HG03520 (cell line): ENCODE results near the gene KPNA3.
"Not testable (repeated sequence)": the region's sequence is repeated elsewhere in the genome, so short reads cannot be mapped to it uniquely, and the experiment has no call there.

ENCODE experiments used
- ATAC-seq: cut with Tn5 transposase; IDR thresholded peaks from one replicate; pipeline ENCODE4 v1.9.1; 2021; ENCODE audit warnings: mild to moderate bottlenecking, moderate library complexity; ENCODE audit not compliant: unreplicated experiment

KPNA3 gene

DNA sequence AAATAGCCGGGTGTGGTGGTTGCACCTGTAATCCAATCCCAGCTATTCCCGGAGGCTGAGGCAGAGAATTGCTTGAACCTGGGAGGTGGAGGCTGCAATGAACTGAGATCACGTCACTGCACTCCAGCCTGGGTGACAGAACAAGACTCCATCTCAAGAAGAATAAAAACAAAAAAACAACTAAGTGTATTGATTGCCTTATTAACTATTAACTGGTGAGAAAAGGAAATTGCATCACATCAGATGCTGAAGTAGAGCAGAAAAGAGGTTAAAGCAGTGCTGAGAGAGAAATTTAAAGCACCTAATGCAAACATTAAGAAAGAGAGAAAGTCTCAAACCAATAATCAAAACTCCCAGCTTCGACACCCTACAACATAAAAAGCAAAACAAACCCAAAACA, 38.3 kb downstream of the KPNA3 start:
- ATAC-seq = no peak

DNA sequence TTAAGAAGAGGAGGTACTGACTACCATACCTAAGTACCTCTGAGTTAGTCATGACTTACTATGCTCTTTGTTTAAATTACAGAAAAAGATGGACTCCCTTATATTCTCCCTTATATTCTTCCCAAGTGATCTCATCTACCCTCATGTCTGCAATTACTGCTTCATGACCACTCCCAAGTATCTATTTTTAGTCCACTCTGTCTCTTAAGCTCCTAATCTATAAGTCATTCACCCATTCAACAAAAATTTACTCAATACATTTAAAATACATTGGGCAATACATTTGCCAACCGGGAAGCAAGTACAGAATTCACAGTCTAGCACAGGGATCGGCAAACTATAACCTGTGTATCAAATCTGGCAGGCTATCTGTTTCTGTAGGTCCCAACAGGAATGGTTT, 42.6 kb downstream of the KPNA3 start:
- ATAC-seq = no peak

DNA sequence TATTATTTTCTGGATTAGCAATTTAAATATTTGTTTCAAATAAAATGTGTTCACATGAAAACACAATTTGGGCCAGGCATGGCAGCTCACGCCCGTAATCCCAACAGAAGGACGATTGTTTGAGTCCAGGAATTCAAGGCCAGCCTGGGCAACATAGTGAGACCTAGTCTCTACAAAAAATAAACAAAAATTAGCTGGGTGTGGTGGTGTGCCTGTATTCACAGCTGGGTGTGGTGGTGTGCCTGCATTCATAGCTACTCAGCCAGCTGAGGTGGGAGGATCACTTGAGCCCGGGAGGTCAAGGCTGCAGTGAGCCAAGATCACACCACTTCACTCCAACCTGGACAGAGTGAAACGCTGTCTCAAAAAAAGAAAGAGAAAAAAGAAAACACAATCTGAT, 46.4 kb downstream of the KPNA3 start:
- ATAC-seq = no peak

GRCh38 chr13:49740870-49741269, 51.6 kb downstream of the KPNA3 start:
- ATAC-seq = no peak

GRCh38 chr13:49739498-49740187, 52.8 kb downstream of the KPNA3 start:
- ATAC-seq = no peak

DNA sequence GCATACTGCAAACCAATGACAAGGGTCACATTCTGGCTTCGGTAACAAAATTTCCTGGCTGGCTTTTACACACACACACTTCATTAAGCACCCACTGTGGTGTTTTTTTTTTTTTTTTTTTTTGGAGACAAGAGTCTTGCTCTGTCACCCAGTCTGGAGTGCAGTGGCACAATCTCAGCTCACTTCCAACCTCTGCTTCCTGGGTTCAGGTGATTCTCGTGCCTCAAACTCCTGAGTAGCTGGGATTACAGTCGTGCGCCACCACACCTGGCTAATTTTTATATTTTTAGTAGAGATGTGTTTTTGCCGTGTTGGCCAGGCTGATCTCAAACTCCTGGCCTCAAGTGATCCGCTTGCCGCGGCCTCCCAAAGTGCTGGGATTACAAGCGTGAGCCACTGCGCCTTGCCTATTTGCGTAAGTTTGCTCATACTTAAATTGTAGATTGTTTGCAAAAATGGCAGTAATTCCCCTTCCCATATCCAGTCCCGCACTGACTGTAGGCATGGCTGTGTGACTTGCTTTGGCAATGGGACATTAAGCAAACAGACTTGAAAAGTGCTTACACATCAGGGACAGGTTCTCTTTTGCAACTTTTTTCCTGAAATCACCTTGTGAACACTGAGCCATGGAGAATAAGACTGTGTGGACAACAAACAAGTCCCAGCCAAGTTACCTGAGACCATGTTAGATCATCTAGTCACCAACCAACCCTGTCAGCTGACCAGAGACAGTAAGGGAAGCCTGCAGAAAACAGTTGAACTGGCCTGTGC, 59.1 kb downstream of the KPNA3 start:
- ATAC-seq = no peak

- no peak for ATAC-seq
Observed at GRCh38 chr13:49731766-49732165, 60.7 kb downstream of the KPNA3 start.

- no peak for ATAC-seq
Observed at GRCh38 chr13:49716615-49717014, 75.9 kb downstream of the KPNA3 start.

DNA sequence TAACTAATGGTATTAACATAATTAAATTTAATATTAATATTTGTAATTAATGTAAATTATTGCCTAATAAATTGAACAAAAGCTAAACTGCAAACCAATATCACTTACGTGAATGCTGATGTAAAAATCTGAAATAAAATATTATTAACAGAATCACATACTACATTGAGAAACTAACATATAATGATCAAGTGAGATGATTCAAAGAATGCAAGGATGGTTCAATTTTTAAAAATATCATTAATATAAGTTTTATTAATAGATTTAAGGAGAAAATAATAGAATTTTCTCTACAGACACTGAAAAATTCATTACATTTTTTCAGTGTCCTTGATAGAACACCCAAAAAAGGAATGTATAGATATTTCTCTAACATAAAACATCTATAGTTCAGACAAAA, 77.7 kb downstream of the KPNA3 start:
- ATAC-seq = no peak

GRCh38 chr13:49711218-49711863, 81.1 kb downstream of the KPNA3 start:
- no peak for ATAC-seq

- ATAC-seq = not testable (repeated sequence)
Observed at GRCh38 chr13:49704264-49704663, 88.2 kb downstream of the KPNA3 start.

GRCh38 chr13:49701491-49701890, 91.0 kb downstream of the KPNA3 start:
- no peak for ATAC-seq

GRCh38 chr13:49697468-49697867, 95.0 kb downstream of the KPNA3 start:
- ATAC-seq = no peak

DNA sequence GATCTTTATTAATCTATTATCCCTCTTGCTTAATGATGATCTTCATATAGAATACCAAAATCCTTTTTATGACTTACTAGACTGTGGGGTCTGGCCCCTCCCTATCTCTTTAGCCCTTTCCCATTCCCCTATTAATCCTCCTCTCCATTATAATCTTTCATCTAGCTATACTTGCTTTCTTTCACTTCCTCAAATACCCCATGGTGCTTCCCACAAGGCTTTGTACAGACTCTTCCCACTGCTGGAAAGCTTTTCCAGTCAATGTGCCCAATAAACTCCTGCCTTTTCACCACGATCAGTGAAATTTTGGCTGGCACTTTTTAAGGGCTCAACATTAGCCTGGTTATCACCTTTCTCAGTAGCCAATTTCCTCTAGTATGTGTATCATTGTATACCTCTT, 98.0 kb downstream of the KPNA3 start:
- no peak for ATAC-seq

- ATAC-seq = no peak
Observed at GRCh38 chr13:49693877-49694276, 98.6 kb downstream of the KPNA3 start.

DNA sequence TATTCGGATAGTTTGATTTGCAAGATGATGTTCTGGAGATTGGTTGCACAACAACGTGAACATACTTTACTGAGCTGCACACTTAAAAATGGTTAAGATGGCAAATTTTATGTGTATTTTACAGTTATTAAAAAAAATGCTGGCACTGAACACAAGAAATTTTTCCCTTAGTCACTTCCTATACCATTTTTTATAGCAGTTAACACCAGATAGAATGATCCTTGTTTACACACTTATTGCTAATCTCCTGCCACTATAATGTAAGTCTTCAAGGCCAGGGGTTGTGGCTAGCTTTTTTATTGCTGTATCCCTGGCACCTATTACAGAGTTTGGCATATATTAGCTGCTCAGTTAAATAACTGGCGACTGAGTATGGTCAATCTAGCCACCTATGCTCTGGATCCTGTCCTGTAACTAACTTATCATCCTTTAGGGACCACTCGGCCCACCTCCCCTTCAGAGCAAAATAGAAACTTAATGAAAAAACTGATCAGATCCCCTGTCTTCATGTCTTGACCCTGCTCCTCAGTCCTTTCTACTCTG, 99.2 kb downstream of the KPNA3 start:
- ATAC-seq = no peak

- ATAC-seq = peak; percentile 96
Observed at GRCh38 chr13:49690995-49691784, 101.3 kb downstream of the KPNA3 start, which contains the start of gene EBPL. Gene EBPL, minus strand, starts transcription at chr13:49691486. Its CDS starts 62 bp downstream, at chr13:49691424.

DNA sequence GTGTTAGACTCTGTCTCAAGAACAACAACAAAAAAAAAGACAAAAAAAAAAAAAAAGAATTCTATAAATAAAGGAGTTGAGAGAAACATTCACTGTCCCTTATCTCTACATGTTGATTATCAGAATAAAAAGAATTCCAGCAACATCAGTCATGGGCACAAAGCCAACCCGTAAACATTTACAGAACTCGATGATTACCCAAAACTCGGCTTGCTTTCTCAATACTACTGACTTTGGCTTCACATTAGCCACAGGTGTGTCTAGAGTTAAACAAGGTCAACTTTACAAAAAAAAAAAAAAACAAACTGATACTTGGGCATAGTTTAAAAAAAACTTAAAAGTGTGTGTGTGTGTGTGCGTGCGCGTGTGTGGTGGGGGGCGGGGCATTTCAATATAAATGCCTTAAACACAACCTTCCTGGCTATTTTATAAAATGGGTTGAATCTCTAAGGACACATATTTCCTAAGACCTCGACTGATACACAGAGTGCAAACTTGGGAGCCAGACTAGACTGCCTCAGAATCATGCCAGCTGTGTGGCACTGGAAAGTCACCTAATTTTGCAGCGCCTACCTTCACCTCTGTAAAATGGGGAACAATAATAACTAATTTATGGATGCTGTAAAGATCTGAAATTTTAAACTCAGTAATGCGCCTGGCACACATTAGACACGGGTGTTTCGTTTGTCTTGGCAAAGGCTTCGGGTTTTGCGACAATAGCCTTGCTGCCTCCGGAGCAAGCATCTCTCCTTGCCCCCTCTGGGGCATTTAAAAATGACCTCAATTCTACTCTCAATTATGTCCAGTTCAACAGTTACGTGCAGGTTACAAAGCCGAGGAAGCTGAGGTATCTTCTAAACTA, 102.1 kb downstream of the KPNA3 start:
- ATAC-seq = peak; percentile 22

DNA sequence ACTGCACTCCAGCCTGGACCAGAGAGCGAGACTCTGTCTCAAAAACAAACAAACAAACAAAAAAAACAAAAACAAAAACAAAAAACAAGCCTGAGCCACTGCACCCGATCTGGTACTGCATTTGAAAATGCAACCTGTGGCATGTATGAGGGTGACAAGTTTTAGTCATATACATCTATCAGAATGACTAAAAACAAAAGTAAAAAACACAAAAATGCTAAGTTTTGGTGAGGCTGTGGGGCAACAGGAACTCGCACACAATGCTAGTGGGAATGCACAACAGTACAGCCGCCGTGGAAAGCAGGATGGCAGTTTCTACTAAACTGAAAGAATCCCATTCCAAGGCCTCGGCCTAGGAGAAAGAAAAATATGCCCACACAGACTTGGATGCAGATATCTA, 109.0 kb downstream of the KPNA3 start:
- no peak for ATAC-seq
